Heart right ventricle (tissue), 16 donors: Measurements from ENCODE around the gene KCNMA1. TPM values are rescaled to one million over a fixed set of nuclear protein-coding genes. Genes with fewer than 3 reads are reported as not detected.

Experiments used
- ATAC-seq, 8 donors: fragments of 200-7000 bp; cut with Tn5 transposase; one replicate each; pipeline ENCODE4 v1.9.1; 2020; ENCODE audit warnings: mild to moderate bottlenecking in 8 of 8, moderate library complexity in 8 of 8, moderate number of reproducible peaks in 1 of 8
- DNase-seq, 2 donors: peaks; one replicate each; pipeline ENCODE4 v3.0.0-alpha.2; 2020
- H3K27ac ChIP-seq, 10 donors: fragments of 200-600 bp; sonication (generic) in 2 of 10; one replicate each; pipeline versions ENCODE4 v1.5.0 to v1.8.0; 2020 to 2022; ENCODE audit warnings: mild to moderate bottlenecking in 3 of 10
- H3K27me3 ChIP-seq, 7 donors: fragments of 200-600 bp; one replicate each; pipeline ENCODE4 v1.8.0; 2021 to 2022; ENCODE audit warnings: mild to moderate bottlenecking in 2 of 7
- H3K36me3 ChIP-seq, 9 donors: fragments of 200-600 bp; sonication (generic) in 1 of 9; one replicate each; pipeline versions ENCODE4 v1.5.0 to v1.8.0; 2020 to 2022; ENCODE audit warnings: mild to moderate bottlenecking in 2 of 9
- H3K4me1 ChIP-seq, 9 donors: fragments of 200-600 bp; sonication (generic) in 1 of 9; one replicate each; pipeline versions ENCODE4 v1.5.0 to v1.8.0; 2020 to 2022; ENCODE audit warnings: mild to moderate bottlenecking in 4 of 9
- H3K4me3 ChIP-seq, 10 donors: fragments of 200-600 bp; sonication (generic) in 2 of 10; one replicate each; pipeline versions ENCODE4 v1.5.0 to v1.8.0; 2020 to 2022; ENCODE audit warnings: mild to moderate bottlenecking in 7 of 10, moderate library complexity in 2 of 10
- H3K9me3 ChIP-seq, 11 donors: fragments of 200-600 bp in 10 of 11; sonication (generic) in 2 of 11; one replicate each; pipeline versions ENCODE4 v1.5.0 to v1.8.0; 2013 to 2022; ENCODE audit warnings: mild to moderate bottlenecking in 2 of 11, control low read depth in 1 of 11, moderate library complexity in 1 of 11
- CTCF ChIP-seq, 9 donors: fragments of 200-600 bp; sonication (generic) in 2 of 9; IDR thresholded peaks; one replicate each; pipeline versions ENCODE4 v1.5.0 to v1.8.0; 2021 to 2022; ENCODE audit warnings: antibody characterized with exemption in 9 of 9, mild to moderate bottlenecking in 5 of 9, moderate library complexity in 1 of 9
- WGBS, 2 donors: extraction: QIAGEN DNeasy Blood & Tissue Kit; methylation state at CpG; one replicate each; pipeline ENCODE4 v1.1.7; 2013; ENCODE audit warnings: inconsistent platforms in 1 of 2; 5-methylcytosine and 5-hydroxymethylcytosine counted together
- intact Hi-C, 10 donors: fragments of 100-400 bp; cut with DNase I; formaldehyde crosslinking; loops; one replicate each; pipeline versions ENCODE4 v1.11.1 to v1.14.2; 2022
- polyA plus RNA-seq, 2 donors: library from polyadenylated mRNA; stranded (reverse); fragments of 200-250 nt; gene quantifications; one replicate each; pipeline ENCODE4 v1.2.3, GENCODE V29; 2013
- total RNA-seq, 10 donors: library from RNA; stranded (reverse); fragmentation: NEBNext Ultra II Directional in 3 of 10; extraction: Animal tissue kit (Norgen Biotek cat#: 25700) in 3 of 10; gene quantifications; one replicate each; pipeline versions ENCODE4 v1.2.1 to v1.2.4, GENCODE V29; 2021 to 2023
- donor health status: Arrhythmogenic right ventricular cardiomyopathy.
- donor health status: ischemic (EF 13 %, LVEDD 7.1; RV severe dilation, severe dysfunction).
- donor health status: healthy with polysubstance abuse.
- donor health status: DM: no; HTN: yes; CAD: no.
- donor health status: DM: no; HTN: no; CAD: no.
- donor health status: ischemic (EF 25% LVEDD 6.9; RV normal size, moderate dysfunction).
- donor health status: ischemic (EF 25% LVEDD 5.7; RV mildly dilated, moderate dysfunction).
- donor health status: healthy.
- donor health status: DM: yes; HTN: yes; CAD: no.
- donor health status: Ischemic cardiomyopathy.
- donor health status: ischemic (EF 35%, LVEDD 5.7; RV mildly dilated, moderate dysfunction).
- donor health status: nonischemic (EF 11% LVEDD 7.7; RV severe dilation, severe dysfunction).
- donor health status: DM: yes; HTN: yes; CAD: no.
- donor health status: PGD.
- donor health status: ischemic (EF 29% LVEDD 5.4; RV normal size, mild dysfunction).
- donor health status: nonischemic (EF 23%, LVEDD 6.1; RV moderate dilation, normal function).

The KCNMA1 gene
- total and polyA plus RNA-seq, 12 donors, result 0.59 to 5.3 (median 1.6) TPM

- H3K36me3 ChIP-seq, result no peaks in the 10 kb centered on the region
- H3K27me3 ChIP-seq, result peaks cover 0 to 44% (median 12%) of the 10 kb centered on the region in 7 donors
- intact Hi-C loops, result no loop called here
- ATAC-seq, result no peak
- no peak overlapping the region for H3K27ac ChIP-seq
- no peak for TF ChIP-seq CTCF (IDR thresholded peaks at IDR 0.05)
- no peaks in the 10 kb centered on the region for H3K9me3 ChIP-seq
- no peak overlapping the region for H3K4me3 ChIP-seq
- H3K4me1 ChIP-seq, result peaks cover 0 to 5% (median 0%) of the 10 kb centered on the region in 9 donors
- no peak for DNase-seq
- 77 to 85% methylated on average over 8 of the region's 8 CpGs for WGBS, 2 donors
Measured at GRCh38 chr10:77628906-77629730, 8.5 kb downstream of the KCNMA1 start.

GRCh38 chr10:77626266-77626935 is 11.2 kb downstream of the KCNMA1 start:
- Histone ChIP-seq H3K4me3 (no peak overlapping the region), H3K36me3 (no peaks in the 10 kb centered on the region), H3K27ac (no peak overlapping the region), H3K9me3 (no peaks in the 10 kb centered on the region), H3K27me3 (peaks cover 0 to 16% (median 0%) of the 10 kb centered on the region in 7 donors), H3K4me1 (peaks cover 0 to 25% (median 0%) of the 10 kb centered on the region in 9 donors)
- intact Hi-C loops, result no loop called here
- WGBS, 2 donors, result 78 to 82% methylated on average over 8 of the region's 8 CpGs
- no peak for TF ChIP-seq CTCF (IDR thresholded peaks at IDR 0.05)
- ATAC-seq (no peak), DNase-seq (no peak)

- peaks cover 0 to 34% (median 0%) of the 10 kb centered on the region in 9 donors for H3K4me1 ChIP-seq
- DNase-seq (no peak), ATAC-seq (no peak)
- WGBS, 2 donors, result 84 to 87% methylated on average over 3 of the region's 3 CpGs
- peaks cover 0 to 14% (median 0%) of the 10 kb centered on the region in 7 donors for H3K27me3 ChIP-seq
- H3K9me3 ChIP-seq, result no peaks in the 10 kb centered on the region
- no peaks in the 10 kb centered on the region for H3K36me3 ChIP-seq
- intact Hi-C loops, result no loop called here
- H3K4me3 ChIP-seq, result no peak overlapping the region
- TF ChIP-seq CTCF (IDR thresholded peaks at IDR 0.05), result no peak
- H3K27ac ChIP-seq, result no peak overlapping the region
Measured at GRCh38 chr10:77625379-77625778, 12.2 kb downstream of the KCNMA1 start.

GRCh38 chr10:77622889-77623291 is 14.7 kb downstream of the KCNMA1 start:
- WGBS, 2 donors, result 56 to 70% methylated on average over 4 of the region's 4 CpGs
- DNase-seq (no peak), ATAC-seq (peak in 2 of 8 donors; percentile 29 to 37)
- intact Hi-C loops, result no loop called here
- H3K27ac ChIP-seq, result peak overlapping the region in 1 of 10 donors; percentile 58
- peak overlapping the region in 1 of 10 donors; percentile 4 for H3K4me3 ChIP-seq
- H3K4me1 ChIP-seq, result peaks cover 0 to 46% (median 0%) of the 10 kb centered on the region in 9 donors
- no peaks in the 10 kb centered on the region for H3K9me3 ChIP-seq
- H3K27me3 ChIP-seq, result peaks cover 0 to 9% (median 0%) of the 10 kb centered on the region in 7 donors
- H3K36me3 ChIP-seq, result no peaks in the 10 kb centered on the region
- TF ChIP-seq CTCF (IDR thresholded peaks at IDR 0.05), result no peak
